Mesenchymal stem cell (in vitro differentiated cells and primary cell): Measurements from ENCODE around the gene TRPC4AP.

ENCODE experiments used
- DNase-seq: peaks from one replicate; pipeline ENCODE4 v3.0.0-alpha.2; 2013
- H2AFZ ChIP-seq: one replicate; pipeline ENCODE4 v1.6.1; 2013; ENCODE audit warnings: low read depth, mild to moderate bottlenecking, control low read depth, inconsistent platforms, low read length, moderate library complexity
- H2AK5ac ChIP-seq: 2 replicates; pipeline ENCODE4 v1.6.1; 2013; ENCODE audit warnings: low read length, moderate library complexity, mild to moderate bottlenecking, inconsistent platforms; ENCODE audit not compliant: severe bottlenecking
- H2BK120ac ChIP-seq: one replicate; pipeline ENCODE4 v1.6.1; 2013; ENCODE audit warnings: low read depth, mild to moderate bottlenecking, inconsistent platforms, low read length, moderate library complexity
- H2BK12ac ChIP-seq, 2 experiments: one replicate each; pipeline ENCODE4 v1.6.1; 2013; ENCODE audit warnings: inconsistent platforms in 2 of 2, low read length in 2 of 2, mild to moderate bottlenecking in 2 of 2, moderate library complexity in 2 of 2, control low read depth in 1 of 2
- H2BK15ac ChIP-seq: one replicate; pipeline ENCODE4 v1.6.1; 2013; ENCODE audit warnings: mild to moderate bottlenecking, low read depth, inconsistent platforms; ENCODE audit not compliant: poor library complexity, severe bottlenecking
- H2BK5ac ChIP-seq: 2 replicates; pipeline ENCODE4 v1.6.1; 2013; ENCODE audit warnings: low read depth, mild to moderate bottlenecking, low read length, control low read depth, inconsistent platforms; ENCODE audit not compliant: poor library complexity, severe bottlenecking
- H3K14ac ChIP-seq, 2 experiments: one replicate each; pipeline ENCODE4 v1.6.1; 2013; ENCODE audit warnings: inconsistent platforms in 2 of 2, low read length in 2 of 2, control low read depth in 1 of 2, mild to moderate bottlenecking in 1 of 2, moderate library complexity in 1 of 2
- H3K18ac ChIP-seq, 2 experiments: one replicate each; pipeline ENCODE4 v1.6.1; 2013; ENCODE audit warnings: inconsistent platforms in 2 of 2, low read length in 2 of 2, control low read depth in 1 of 2, low read depth in 1 of 2, mild to moderate bottlenecking in 1 of 2
- H3K23ac ChIP-seq, 2 experiments: one replicate each; pipeline ENCODE4 v1.6.1; 2013; ENCODE audit warnings: inconsistent platforms in 2 of 2, low read length in 2 of 2, mild to moderate bottlenecking in 2 of 2, moderate library complexity in 2 of 2, control low read depth in 1 of 2
- H3K27ac ChIP-seq: 2 replicates; pipeline ENCODE4 v1.5.1; 2013; ENCODE audit warnings: mild to moderate bottlenecking, moderate library complexity, low read length, control low read depth, inconsistent platforms; ENCODE audit not compliant: poor library complexity, severe bottlenecking
- H3K27me3 ChIP-seq, 2 experiments: 2 replicates each; pipeline versions ENCODE4 v1.6.1 to v1.7.0; 2013; ENCODE audit warnings: low read length in 2 of 2, mild to moderate bottlenecking in 2 of 2, moderate library complexity in 2 of 2, control low read depth in 1 of 2, inconsistent platforms in 1 of 2; ENCODE audit not compliant: control insufficient read depth in 1 of 2, insufficient read depth in 1 of 2
- H3K36me3 ChIP-seq, 2 experiments: 2 replicates each; pipeline versions ENCODE4 v1.6.1 to v1.7.0; 2013; ENCODE audit warnings: low read length in 2 of 2, control low read depth in 1 of 2, inconsistent platforms in 1 of 2, low read depth in 1 of 2, mild to moderate bottlenecking in 1 of 2; ENCODE audit not compliant: insufficient read depth in 2 of 2, control insufficient read depth in 1 of 2
- H3K4ac ChIP-seq, 2 experiments: one replicate each; pipeline ENCODE4 v1.6.1; 2013; ENCODE audit warnings: inconsistent platforms in 2 of 2, low read length in 2 of 2, mild to moderate bottlenecking in 2 of 2, moderate library complexity in 2 of 2, control low read depth in 1 of 2, low read depth in 1 of 2
- H3K4me1 ChIP-seq: 2 replicates; pipeline ENCODE4 v1.6.1; 2013; ENCODE audit warnings: low read depth, low read length, control low read depth; ENCODE audit not compliant: control insufficient read depth, insufficient read depth
- H3K4me2 ChIP-seq: 2 replicates; pipeline ENCODE4 v1.6.1; 2013; ENCODE audit warnings: low read length, mild to moderate bottlenecking, inconsistent platforms; ENCODE audit not compliant: poor library complexity, severe bottlenecking
- H3K4me3 ChIP-seq, 2 experiments: 2 replicates each; pipeline versions ENCODE4 v1.5.1 to v1.7.0; 2013; ENCODE audit warnings: low read length in 2 of 2, mild to moderate bottlenecking in 2 of 2, control low read depth in 1 of 2, low read depth in 1 of 2; ENCODE audit not compliant: insufficient read depth in 1 of 2
- H3K79me1 ChIP-seq: replicated peaks from 2 replicates; pipeline ENCODE4 v1.6.1; 2013; ENCODE audit warnings: mild to moderate bottlenecking, control low read depth, low read length, inconsistent platforms; ENCODE audit not compliant: poor library complexity, severe bottlenecking
- H3K9ac ChIP-seq: 2 replicates; pipeline ENCODE4 v1.7.0; 2013; ENCODE audit warnings: mild to moderate bottlenecking, low read length, moderate library complexity
- H3K9me3 ChIP-seq: 2 replicates; pipeline ENCODE4 v1.7.0; 2013; ENCODE audit warnings: mild to moderate bottlenecking, low read length; ENCODE audit not compliant: control insufficient read depth
- H4K8ac ChIP-seq: one replicate; pipeline ENCODE4 v1.6.1; 2013; ENCODE audit warnings: inconsistent platforms, mild to moderate bottlenecking, low read length, moderate library complexity
- H4K91ac ChIP-seq: one replicate; pipeline ENCODE4 v1.6.1; 2013; ENCODE audit warnings: mild to moderate bottlenecking, low read length, inconsistent platforms
- WGBS: methylation state at CpG from one replicate; pipeline ENCODE4 v1.1.7; 2013; ENCODE audit warnings: mixed read lengths; 5-methylcytosine and 5-hydroxymethylcytosine counted together

TRPC4AP gene

GRCh38 chr20:35017099-35017835 lies 75.3 kb downstream of the TRPC4AP start:
- Histone ChIP-seq H3K4me1 (peaks cover 2% of the 10 kb centered on the region), H3K23ac (no peak overlapping the region), H4K91ac (no peak overlapping the region), H2BK12ac (no peak overlapping the region), H2AK5ac (no peak overlapping the region), H3K9ac (peak overlapping the region; percentile 23), H2AFZ (no peak overlapping the region), H3K9me3 (no peaks in the 10 kb centered on the region), H3K27me3 (no peaks in the 10 kb centered on the region), H2BK15ac (no peak overlapping the region), H3K14ac (no peak overlapping the region), H3K4me3 (no peak overlapping the region), H3K27ac (no peak overlapping the region), H3K36me3 (peaks cover 76 to 80% of the 10 kb centered on the region in 2 experiments), H3K4ac (no peak overlapping the region), H3K18ac (no peak overlapping the region), H2BK5ac (no peak overlapping the region), H2BK120ac (no peak overlapping the region), H3K4me2 (no peak overlapping the region), H4K8ac (no peak overlapping the region), H3K79me1 (peaks cover 50% of the 10 kb centered on the region)
- WGBS, result 88% methylated on average over 6 of the region's 8 CpGs
- no peak for DNase-seq

DNA sequence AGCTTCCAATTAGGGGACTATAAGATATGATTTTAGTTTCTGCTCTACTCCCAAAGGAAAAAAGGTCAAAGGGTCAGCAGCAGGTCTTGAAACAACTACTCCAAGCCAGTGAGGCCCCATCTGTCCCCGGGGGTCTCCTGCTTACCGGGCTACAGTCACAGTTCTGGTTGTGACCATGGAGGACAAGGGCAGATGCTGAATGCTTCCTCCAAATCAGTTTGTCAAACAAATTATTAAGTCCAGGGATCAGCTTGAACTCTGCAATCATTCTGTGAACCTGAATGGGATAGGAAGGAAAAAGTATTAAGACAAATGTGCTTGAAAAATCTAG lies 76.8 kb downstream of the TRPC4AP start:
- Histone ChIP-seq H3K4me2 (no peak overlapping the region), H2BK12ac (no peak overlapping the region), H3K4me1 (peaks cover 2% of the 10 kb centered on the region), H3K4ac (no peak overlapping the region), H3K18ac (no peak overlapping the region), H3K27me3 (no peaks in the 10 kb centered on the region), H3K9ac (no peak overlapping the region), H3K79me1 (peaks cover 54% of the 10 kb centered on the region), H2BK15ac (no peak overlapping the region), H3K9me3 (no peaks in the 10 kb centered on the region), H3K14ac (no peak overlapping the region), H2BK120ac (no peak overlapping the region), H3K4me3 (no peak overlapping the region), H2AK5ac (no peak overlapping the region), H4K91ac (no peak overlapping the region), H4K8ac (no peak overlapping the region), H3K27ac (no peak overlapping the region), H2BK5ac (no peak overlapping the region), H3K23ac (no peak overlapping the region), H2AFZ (no peak overlapping the region), H3K36me3 (peaks cover 77 to 80% of the 10 kb centered on the region in 2 experiments)
- no peak for DNase-seq
- 93% methylated on average over 2 of the region's 2 CpGs for WGBS

GRCh38 chr20:35014537-35014936 lies 78.1 kb downstream of the TRPC4AP start:
- no peaks in the 10 kb centered on the region for H3K9me3 ChIP-seq
- no peak overlapping the region for H3K14ac ChIP-seq
- H3K18ac ChIP-seq, result no peak overlapping the region
- no peak overlapping the region for H3K4me3 ChIP-seq
- no peak overlapping the region for H3K27ac ChIP-seq
- no peak overlapping the region for H2AFZ ChIP-seq
- no peak overlapping the region for H3K9ac ChIP-seq
- H2BK5ac ChIP-seq, result no peak overlapping the region
- no peak overlapping the region for H2AK5ac ChIP-seq
- no peak overlapping the region for H4K8ac ChIP-seq
- H3K4ac ChIP-seq, result no peak overlapping the region
- peaks cover 4% of the 10 kb centered on the region for H3K4me1 ChIP-seq
- H3K27me3 ChIP-seq, result no peaks in the 10 kb centered on the region
- no peak overlapping the region for H3K23ac ChIP-seq
- no peak overlapping the region for H3K4me2 ChIP-seq
- H2BK120ac ChIP-seq, result no peak overlapping the region
- peaks cover 77 to 79% of the 10 kb centered on the region in 2 experiments for H3K36me3 ChIP-seq
- no peak overlapping the region for H2BK12ac ChIP-seq
- no peak overlapping the region for H2BK15ac ChIP-seq
- DNase-seq, result no peak
- H3K79me1 ChIP-seq, result peaks cover 52% of the 10 kb centered on the region
- WGBS, result 96% methylated on average over 3 of the region's 5 CpGs
- no peak overlapping the region for H4K91ac ChIP-seq

GRCh38 chr20:35013421-35014411 lies 78.9 kb downstream of the TRPC4AP start:
- Histone ChIP-seq H3K27ac (no peak overlapping the region), H2BK12ac (no peak overlapping the region), H4K8ac (no peak overlapping the region), H3K9ac (no peak overlapping the region), H2BK15ac (no peak overlapping the region), H3K4me1 (peaks cover 4% of the 10 kb centered on the region), H3K4me3 (no peak overlapping the region), H2AFZ (no peak overlapping the region), H3K23ac (no peak overlapping the region), H2BK120ac (no peak overlapping the region), H2AK5ac (no peak overlapping the region), H4K91ac (no peak overlapping the region), H3K4me2 (no peak overlapping the region), H3K27me3 (no peaks in the 10 kb centered on the region), H2BK5ac (no peak overlapping the region), H3K18ac (no peak overlapping the region), H3K14ac (no peak overlapping the region), H3K79me1 (peaks cover 52% of the 10 kb centered on the region), H3K9me3 (no peaks in the 10 kb centered on the region), H3K36me3 (peaks cover 79 to 84% of the 10 kb centered on the region in 2 experiments), H3K4ac (no peak overlapping the region)
- WGBS, result over 99% methylated on average over 13 of the region's 13 CpGs
- no peak for DNase-seq
